Pancreas (tissue), 10 donors: ENCODE measurements around the gene SPTBN1. TPM values are rescaled to one million over a fixed set of nuclear protein-coding genes. Genes with fewer than 3 reads are reported as not detected.

Experiments
- ATAC-seq, 4 donors: fragments of 200-7000 bp; cut with Tn5 transposase; one replicate each; pipeline versions ENCODE4 v1.8.0 to v1.9.1; 2020; ENCODE audit warnings: mild to moderate bottlenecking in 4 of 4, moderate library complexity in 4 of 4
- DNase-seq, 6 donors: peaks; one replicate each; pipeline ENCODE4 v3.0.0-alpha.2; 2020
- FAIRE-seq: peaks from 2 replicates; lab custom pipeline; 2012; peaks lifted over from hg19 to GRCh38; lab: Jason Lieb, UNC
- H3K27ac ChIP-seq, 4 donors: fragments of 200-600 bp; sonication (generic); 1 replicate in 3 of 4; 2 replicates in 1 of 4; pipeline versions ENCODE4 v1.5.0 to v1.8.0; 2020
- H3K27me3 ChIP-seq, 4 donors: fragments of 200-600 bp; one replicate each; pipeline ENCODE4 v1.8.0; 2021
- H3K36me3 ChIP-seq, 3 donors: fragments of 200-600 bp; sonication (generic) in 1 of 3; one replicate each; pipeline versions ENCODE4 v1.5.0 to v1.8.0; 2020 to 2021
- H3K4me1 ChIP-seq, 3 donors: fragments of 200-600 bp; one replicate each; pipeline ENCODE4 v1.8.0; 2021
- H3K4me3 ChIP-seq, 4 donors: fragments of 200-600 bp; sonication (generic) in 2 of 4; one replicate each; pipeline versions ENCODE4 v1.5.0 to v1.8.0; 2020 to 2021
- H3K9me3 ChIP-seq, 4 donors: fragments of 200-600 bp; one replicate each; pipeline ENCODE4 v1.8.0; 2021
- WGBS, 2 donors: extraction: QIAGEN DNeasy Blood & Tissue Kit; methylation state at CpG; one replicate each; pipeline ENCODE4 v1.1.7; 2013; 5-methylcytosine and 5-hydroxymethylcytosine counted together
- intact Hi-C, 3 donors: fragments of 100-400 bp; cut with DNase I; formaldehyde crosslinking; loops; one replicate each; pipeline versions ENCODE4 v1.11.1 to v1.14.2; 2022
- polyA plus RNA-seq, 2 donors: library from polyadenylated mRNA; stranded (reverse); fragments of 200-250 nt; gene quantifications; one replicate each; pipeline ENCODE4 v1.2.3, GENCODE V29; 2013
- total RNA-seq, 6 donors: library from RNA; stranded (reverse); fragmentation: NEBNext Ultra II Directional in 4 of 6; extraction: Animal tissue kit (Norgen Biotek cat#: 25700) in 4 of 6; gene quantifications; one replicate each; pipeline versions ENCODE4 v1.2.1 to v1.2.4, GENCODE V29; 2021 to 2023
- TF ChIP-seq, protein P1 (sequence below), 4 donors: fragments of 200-600 bp; sonication (generic) in 3 of 4; IDR thresholded peaks; one replicate each; pipeline versions ENCODE4 v1.5.0 to v1.8.0; 2021; ENCODE audit warnings: antibody characterized with exemption in 4 of 4
- donor health status: healthy with polysubstance abuse.
- donor health status: DM: no; HTN: no; CAD: no; lungs with moderate emphysema.
- donor health status: DM: no; HTN: no; CAD: no.
- donor health status: control.
- donor health status: control.
- donor health status: Bipolar disorder and iron deficiency.
- donor health status: DM: yes; HTN: yes; CAD: no.
- donor health status: DM: no; HTN: no; CAD: no.
- donor health status: DM: no; HTN: no; CAD: no.
- donor health status: DM: yes; HTN: yes; CAD: no.

The SPTBN1 gene
- total and polyA plus RNA-seq, 8 donors = 43.8 to 192 (median 84.4) TPM

DNA sequence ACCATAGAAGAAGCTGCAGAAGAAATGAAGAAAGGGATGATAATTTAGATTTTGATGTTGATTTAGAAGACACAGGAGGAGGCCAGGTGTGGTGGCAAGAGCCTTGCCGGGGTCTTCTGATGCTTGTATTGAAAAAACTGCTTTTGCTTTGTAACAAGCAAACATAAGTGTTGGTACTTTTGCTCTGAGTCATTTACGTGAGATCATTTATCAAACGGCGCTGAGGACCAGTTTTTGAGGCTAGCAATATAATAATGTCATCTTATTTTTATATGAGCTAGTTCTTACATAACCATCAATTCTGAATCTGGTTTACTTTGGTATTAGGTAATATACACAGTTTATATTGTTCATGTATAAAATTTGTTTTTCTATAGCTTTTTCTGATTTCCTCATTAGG, 30.6 kb downstream of the SPTBN1 start:
- DNase-seq (no peak), FAIRE-seq (no peak), ATAC-seq (no peak)
- 86 to 89% methylated on average over 4 of the region's 4 CpGs for WGBS, 2 donors
- TF ChIP-seq, protein P1, sequence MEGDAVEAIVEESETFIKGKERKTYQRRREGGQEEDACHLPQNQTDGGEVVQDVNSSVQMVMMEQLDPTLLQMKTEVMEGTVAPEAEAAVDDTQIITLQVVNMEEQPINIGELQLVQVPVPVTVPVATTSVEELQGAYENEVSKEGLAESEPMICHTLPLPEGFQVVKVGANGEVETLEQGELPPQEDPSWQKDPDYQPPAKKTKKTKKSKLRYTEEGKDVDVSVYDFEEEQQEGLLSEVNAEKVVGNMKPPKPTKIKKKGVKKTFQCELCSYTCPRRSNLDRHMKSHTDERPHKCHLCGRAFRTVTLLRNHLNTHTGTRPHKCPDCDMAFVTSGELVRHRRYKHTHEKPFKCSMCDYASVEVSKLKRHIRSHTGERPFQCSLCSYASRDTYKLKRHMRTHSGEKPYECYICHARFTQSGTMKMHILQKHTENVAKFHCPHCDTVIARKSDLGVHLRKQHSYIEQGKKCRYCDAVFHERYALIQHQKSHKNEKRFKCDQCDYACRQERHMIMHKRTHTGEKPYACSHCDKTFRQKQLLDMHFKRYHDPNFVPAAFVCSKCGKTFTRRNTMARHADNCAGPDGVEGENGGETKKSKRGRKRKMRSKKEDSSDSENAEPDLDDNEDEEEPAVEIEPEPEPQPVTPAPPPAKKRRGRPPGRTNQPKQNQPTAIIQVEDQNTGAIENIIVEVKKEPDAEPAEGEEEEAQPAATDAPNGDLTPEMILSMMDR (IDR thresholded peaks at IDR 0.05) = no peak
- Histone ChIP-seq H3K27ac (no peak overlapping the region), H3K36me3 (no peaks in the 10 kb centered on the region), H3K9me3 (no peaks in the 10 kb centered on the region), H3K4me3 (no peak overlapping the region), H3K27me3 (no peaks in the 10 kb centered on the region), H3K4me1 (peaks cover 0 to 3% (median 0%) of the 10 kb centered on the region in 3 donors)
- intact Hi-C loops = no loop called here

DNA sequence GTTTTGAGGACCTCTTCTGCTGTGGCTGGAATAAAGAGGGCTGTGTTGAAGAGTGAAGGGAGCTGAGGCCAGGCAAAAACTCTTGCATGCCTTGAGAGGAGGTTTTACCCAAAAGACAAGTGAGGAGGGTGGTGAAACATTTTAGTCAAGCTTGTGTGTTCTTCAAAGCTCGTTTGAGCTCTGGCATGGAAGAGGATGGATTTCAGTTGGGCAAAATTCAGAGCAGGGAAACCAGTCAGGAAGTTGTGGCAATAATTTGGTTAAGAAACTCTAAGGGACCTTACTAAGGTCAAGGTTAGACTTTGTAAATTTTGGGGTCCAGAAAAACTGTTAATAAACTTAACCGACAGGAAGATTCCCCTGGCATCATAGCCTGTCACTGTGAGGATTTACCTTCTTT, 34.7 kb downstream of the SPTBN1 start:
- Histone ChIP-seq H3K27ac (no peak overlapping the region), H3K4me1 (peaks cover 0 to 3% (median 0%) of the 10 kb centered on the region in 3 donors), H3K9me3 (no peaks in the 10 kb centered on the region), H3K36me3 (no peaks in the 10 kb centered on the region), H3K4me3 (no peak overlapping the region), H3K27me3 (no peaks in the 10 kb centered on the region)
- TF ChIP-seq, protein P1 (IDR thresholded peaks at IDR 0.05) = no peak
- ATAC-seq = no peak
- no peak for DNase-seq
- WGBS, 2 donors = 61 to 73% methylated on average over 2 of the region's 2 CpGs
- intact Hi-C loops = no loop called here
- FAIRE-seq = no peak

DNA sequence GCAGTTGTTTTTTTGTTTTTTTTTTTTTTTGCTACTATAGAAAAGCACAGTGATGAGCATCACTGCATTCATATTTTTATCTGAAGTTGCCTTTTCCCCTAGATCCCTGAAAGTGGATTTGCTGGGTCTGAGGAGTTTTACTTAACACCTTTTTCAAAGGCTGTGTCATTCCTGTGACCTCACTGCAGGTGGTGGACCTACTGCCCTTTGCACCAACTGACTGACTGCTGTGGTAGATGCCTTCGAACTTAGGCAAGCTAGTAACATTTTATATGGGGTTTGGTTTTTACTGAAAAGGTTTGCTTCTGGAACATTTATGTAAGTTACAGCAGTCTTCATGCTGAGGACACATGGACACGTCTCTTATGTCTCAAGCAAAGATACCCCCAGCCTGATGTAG, 36.2 kb downstream of the SPTBN1 start:
- TF ChIP-seq, protein P1 (IDR thresholded peaks at IDR 0.05) = no peak
- Histone ChIP-seq H3K9me3 (no peaks in the 10 kb centered on the region), H3K4me3 (no peak overlapping the region), H3K4me1 (peaks cover 0 to 3% (median 0%) of the 10 kb centered on the region in 3 donors), H3K36me3 (no peaks in the 10 kb centered on the region), H3K27ac (no peak overlapping the region), H3K27me3 (no peaks in the 10 kb centered on the region)
- 88 to 92% methylated on average over 2 of the region's 2 CpGs for WGBS, 2 donors
- no peak for DNase-seq
- no peak for ATAC-seq
- intact Hi-C loops = no loop called here
- no peak for FAIRE-seq

DNA sequence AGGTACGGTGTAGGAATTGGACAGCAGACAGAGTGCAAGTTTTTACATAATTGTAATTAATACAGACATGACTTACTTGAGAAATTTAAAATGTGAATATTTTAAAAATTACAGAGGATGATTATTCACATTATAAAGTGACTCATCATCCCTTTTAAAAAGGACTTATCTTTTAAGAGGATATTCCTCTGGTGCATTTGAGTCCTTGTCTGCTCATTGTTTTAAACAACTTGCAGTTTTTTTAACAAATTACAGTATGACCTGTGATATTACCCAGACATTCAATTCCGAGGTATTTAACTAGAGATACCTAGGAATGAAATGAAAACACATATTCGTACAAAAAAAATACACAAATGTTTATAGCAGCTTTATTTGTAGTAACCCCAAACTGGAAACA, 38.0 kb downstream of the SPTBN1 start:
- 79 to 82% methylated on average over 3 of the region's 3 CpGs for WGBS, 2 donors
- no peak for DNase-seq
- Histone ChIP-seq H3K27me3 (no peaks in the 10 kb centered on the region), H3K4me1 (peaks cover 0 to 7% (median under 1%) of the 10 kb centered on the region in 3 donors), H3K27ac (no peak overlapping the region), H3K4me3 (no peak overlapping the region), H3K9me3 (no peaks in the 10 kb centered on the region), H3K36me3 (no peaks in the 10 kb centered on the region)
- TF ChIP-seq, protein P1 (IDR thresholded peaks at IDR 0.05) = no peak
- ATAC-seq = no peak
- FAIRE-seq = no peak
- intact Hi-C loops = no loop called here

DNA sequence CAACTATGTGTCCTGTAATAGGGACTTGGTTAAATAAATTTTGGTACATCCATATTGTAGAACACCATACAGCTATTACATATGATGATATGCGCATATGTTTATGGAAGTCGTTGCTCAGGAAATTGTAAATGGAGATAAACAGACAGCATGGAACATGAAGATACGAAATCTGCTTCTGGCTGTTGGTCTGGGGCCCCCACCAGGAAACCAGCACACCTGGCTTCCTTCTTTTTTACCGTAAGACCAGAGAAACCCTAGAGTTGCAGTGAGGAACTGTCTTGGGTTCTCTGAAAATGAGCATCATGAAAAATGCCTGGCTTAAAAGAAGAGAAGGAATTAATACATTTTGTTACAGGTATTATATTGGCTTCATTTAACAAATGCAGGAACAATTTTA, 40.8 kb downstream of the SPTBN1 start:
- DNase-seq (no peak), FAIRE-seq (no peak), ATAC-seq (no peak)
- no peaks in the 10 kb centered on the region for H3K9me3 ChIP-seq
- H3K27me3 ChIP-seq = no peaks in the 10 kb centered on the region
- H3K36me3 ChIP-seq = no peaks in the 10 kb centered on the region
- 80 to 85% methylated on average over 4 of the region's 4 CpGs for WGBS, 2 donors
- no peak overlapping the region for H3K4me3 ChIP-seq
- no peak overlapping the region for H3K27ac ChIP-seq
- TF ChIP-seq, protein P1 (IDR thresholded peaks at IDR 0.05) = no peak
- peaks cover 0 to 11% (median 10%) of the 10 kb centered on the region in 3 donors for H3K4me1 ChIP-seq
- intact Hi-C loops = no loop called here
